22Rv1 (cell line): ENCODE data around the gene ANGPTL2.

ENCODE experiments used
- H3K27ac ChIP-seq: fragments of 450-650 bp; 2 replicates; pipeline ENCODE4 v1.5.1; 2017
- ZFX ChIP-seq: fragments of 450-650 bp; IDR thresholded peaks from 2 replicates; pipeline ENCODE4 v1.6.1; 2017; ENCODE audit warnings: antibody characterized with exemption, borderline replicate concordance
- TF ChIP-seq, protein P1 (sequence below): fragments of 450-650 bp; IDR thresholded peaks from 2 replicates; pipeline ENCODE4 v1.5.1; 2017; ENCODE audit warnings: mild to moderate bottlenecking

Gene ANGPTL2

DNA sequence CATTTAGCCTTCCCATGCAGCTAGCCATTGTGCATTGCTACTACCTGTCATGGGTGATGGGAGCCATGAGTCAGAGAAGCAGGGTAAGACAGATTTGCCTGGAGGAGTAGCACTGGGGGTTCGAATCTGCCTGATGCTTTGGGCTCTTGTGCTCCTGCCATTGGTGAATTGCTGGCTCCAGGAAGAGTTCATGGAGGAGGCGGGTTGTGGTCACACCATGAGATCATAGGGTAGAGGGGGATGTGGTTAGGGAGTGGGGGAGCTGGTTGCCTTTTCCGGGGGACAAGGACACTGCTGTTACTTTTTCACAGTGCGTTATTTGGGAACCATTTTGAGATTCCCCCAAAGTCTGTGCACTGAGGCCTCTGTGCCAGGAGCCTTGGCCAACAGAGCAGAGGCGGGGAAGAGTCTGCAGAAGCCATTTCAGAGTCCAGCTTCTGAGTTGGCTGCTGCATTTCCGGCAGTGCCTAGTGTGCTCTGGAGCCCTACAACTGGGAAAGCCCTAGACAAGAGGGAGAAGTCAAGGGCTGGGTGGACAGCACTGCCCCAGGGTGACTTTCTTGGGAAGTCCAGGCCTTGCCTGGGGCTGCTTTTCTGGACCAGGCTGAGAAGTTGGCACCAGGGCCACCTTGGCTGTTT, 6.2 kb downstream of the ANGPTL2 start:
- no peak overlapping the region for H3K27ac ChIP-seq
- TF ChIP-seq, protein P1, sequence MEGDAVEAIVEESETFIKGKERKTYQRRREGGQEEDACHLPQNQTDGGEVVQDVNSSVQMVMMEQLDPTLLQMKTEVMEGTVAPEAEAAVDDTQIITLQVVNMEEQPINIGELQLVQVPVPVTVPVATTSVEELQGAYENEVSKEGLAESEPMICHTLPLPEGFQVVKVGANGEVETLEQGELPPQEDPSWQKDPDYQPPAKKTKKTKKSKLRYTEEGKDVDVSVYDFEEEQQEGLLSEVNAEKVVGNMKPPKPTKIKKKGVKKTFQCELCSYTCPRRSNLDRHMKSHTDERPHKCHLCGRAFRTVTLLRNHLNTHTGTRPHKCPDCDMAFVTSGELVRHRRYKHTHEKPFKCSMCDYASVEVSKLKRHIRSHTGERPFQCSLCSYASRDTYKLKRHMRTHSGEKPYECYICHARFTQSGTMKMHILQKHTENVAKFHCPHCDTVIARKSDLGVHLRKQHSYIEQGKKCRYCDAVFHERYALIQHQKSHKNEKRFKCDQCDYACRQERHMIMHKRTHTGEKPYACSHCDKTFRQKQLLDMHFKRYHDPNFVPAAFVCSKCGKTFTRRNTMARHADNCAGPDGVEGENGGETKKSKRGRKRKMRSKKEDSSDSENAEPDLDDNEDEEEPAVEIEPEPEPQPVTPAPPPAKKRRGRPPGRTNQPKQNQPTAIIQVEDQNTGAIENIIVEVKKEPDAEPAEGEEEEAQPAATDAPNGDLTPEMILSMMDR = no peak
- TF ChIP-seq ZFX = no peak

DNA sequence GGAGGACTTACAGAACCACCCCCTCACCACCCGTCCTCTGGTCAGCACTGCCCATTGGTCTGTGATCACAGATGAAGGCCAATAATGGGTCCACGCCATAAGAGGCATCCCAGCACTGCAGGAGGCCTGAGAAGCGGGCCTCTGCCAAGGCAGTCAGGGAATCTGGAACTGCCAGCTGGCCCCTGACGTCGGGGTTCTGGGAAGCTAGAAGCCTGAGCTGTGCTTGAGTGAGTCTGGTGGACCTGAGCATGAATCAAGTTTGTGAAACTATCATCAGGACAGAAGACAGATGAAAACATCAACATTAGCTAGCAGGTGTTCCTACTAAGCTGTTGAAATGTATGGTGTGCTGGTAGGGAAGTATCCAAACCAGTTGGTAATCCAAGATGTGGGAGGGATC, 7.8 kb downstream of the ANGPTL2 start:
- H3K27ac ChIP-seq = no peak overlapping the region
- no peak for TF ChIP-seq ZFX
- TF ChIP-seq, protein P1 = no peak

DNA sequence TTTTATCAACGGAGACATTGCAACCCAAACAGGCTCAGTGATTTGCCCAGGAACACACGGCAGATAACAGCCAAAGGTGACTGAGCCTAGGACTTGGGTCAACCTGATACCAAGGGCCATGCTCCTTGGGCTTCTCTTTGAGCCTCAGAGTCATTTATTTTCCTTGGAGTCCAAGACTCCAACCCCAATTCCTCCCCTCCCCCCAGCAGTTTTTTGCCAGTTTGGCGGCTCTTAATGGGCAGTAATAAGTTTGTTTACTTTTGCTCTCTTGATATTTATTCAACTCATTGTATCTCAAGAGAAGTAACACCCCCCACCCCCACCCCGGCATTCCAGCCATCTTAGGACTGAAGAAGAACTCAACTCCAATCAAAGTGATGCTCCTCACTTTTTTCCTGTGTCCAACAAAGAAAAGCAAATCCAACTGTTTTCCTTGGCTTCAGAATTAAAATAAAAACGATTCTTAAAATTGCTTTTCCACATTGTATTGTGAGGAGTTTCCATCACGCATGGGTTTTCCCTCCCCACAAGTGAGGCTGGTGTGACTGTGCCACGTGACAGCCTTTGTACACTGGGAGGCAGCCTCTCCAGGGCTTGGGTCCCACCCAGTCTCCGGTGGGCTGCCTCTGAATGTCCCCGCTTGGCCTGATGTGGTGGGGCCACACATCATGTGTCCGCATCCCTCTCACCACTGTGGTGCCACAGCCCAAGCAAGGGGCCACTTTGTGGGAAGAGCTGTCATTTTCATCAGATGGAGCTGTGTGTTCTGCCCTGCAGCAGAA, 9.1 kb downstream of the ANGPTL2 start:
- TF ChIP-seq, protein P1 = no peak
- no peak overlapping the region for H3K27ac ChIP-seq

DNA sequence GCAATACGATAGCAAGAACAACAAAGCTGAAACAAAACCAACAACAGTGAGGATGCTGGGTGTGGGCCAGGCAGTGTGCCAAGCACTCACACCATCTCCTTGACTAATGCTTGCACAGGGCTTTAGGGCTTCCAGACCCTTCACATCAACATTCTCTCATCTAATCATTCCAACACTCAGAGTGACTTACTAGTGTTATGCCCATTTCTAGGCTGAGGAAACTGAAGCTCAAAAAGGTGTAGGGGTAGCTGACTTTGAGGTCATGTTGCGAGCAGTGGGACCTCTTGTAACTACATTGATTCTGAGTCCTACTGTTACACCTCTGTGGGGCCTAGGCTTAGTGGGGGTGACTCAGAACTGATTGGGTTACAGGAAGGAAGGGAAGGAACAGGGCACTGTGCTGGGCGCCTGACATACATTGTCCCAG, 9.7 kb downstream of the ANGPTL2 start:
- no peak overlapping the region for H3K27ac ChIP-seq

DNA sequence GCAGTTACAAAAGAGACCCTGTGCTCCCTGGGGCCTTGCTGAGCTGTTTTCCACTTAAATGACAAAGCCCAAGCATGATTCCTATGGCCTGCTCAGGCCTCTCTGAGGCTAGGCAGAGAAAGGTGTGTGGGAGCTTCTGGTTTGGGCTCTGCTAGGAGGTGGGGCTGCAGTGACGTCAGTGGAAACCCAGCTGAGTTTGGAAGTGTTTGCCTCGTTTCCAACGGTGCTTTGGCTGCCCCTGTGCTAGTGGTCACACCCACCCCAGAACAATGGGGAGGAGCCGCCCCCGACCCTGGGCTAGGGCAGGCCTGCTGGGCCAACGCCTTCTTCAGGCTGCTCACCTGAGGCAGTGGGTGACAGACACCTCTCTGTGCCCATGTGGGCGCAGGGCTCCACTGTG, 10.4 kb downstream of the ANGPTL2 start:
- H3K27ac ChIP-seq = no peak overlapping the region
- TF ChIP-seq ZFX = no peak
- TF ChIP-seq, protein P1 = no peak

More for the DNA sequence above, 9.7 kb downstream of the ANGPTL2 start:
- no peak for TF ChIP-seq ZFX
- TF ChIP-seq, protein P1 = no peak

DNA sequence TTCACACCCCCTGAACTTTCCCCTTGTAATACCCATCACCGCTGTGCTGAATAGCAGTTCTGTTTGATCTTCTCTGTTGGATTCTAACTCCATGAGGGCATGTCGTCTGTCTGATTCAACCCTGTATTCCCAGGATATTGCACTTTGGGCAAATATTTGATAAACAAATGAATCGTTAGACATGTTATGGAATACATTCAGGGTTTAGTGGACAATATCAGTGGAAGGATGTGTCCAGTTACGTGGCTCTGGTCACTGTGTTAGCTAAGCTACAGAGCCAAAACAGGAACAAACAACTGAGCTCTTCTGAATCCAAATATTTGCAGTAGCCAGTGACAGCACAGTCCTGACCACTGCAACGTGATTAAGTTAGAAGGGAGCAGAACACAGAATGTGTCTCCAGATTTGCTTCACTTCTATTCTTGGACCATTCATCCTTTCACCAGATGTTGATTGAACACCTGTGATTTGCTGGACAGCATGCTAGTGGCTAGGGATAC, 13.2 kb downstream of the ANGPTL2 start:
- H3K27ac ChIP-seq = no peak overlapping the region
- TF ChIP-seq, protein P1 = no peak
- no peak for TF ChIP-seq ZFX
